Hepatocyte (in vitro differentiated cells): Measurements from ENCODE around the gene TRPM3.

Experiments
- EZH2phosphoT487 ChIP-seq: fragments of 200-600 bp; sonication (generic); IDR thresholded peaks from one replicate; pipeline ENCODE4 v1.6.1; 2018; ENCODE audit warnings: antibody characterized with exemption, mild to moderate bottlenecking, low read depth, moderate library complexity; ENCODE audit not compliant: unreplicated experiment, severe bottlenecking
- TF ChIP-seq, protein P1 (sequence below): fragments of 200-600 bp; sonication (generic); IDR thresholded peaks from 2 replicates; pipeline ENCODE4 v1.5.1; 2016; ENCODE audit warnings: antibody characterized with exemption, mild to moderate bottlenecking; ENCODE audit not compliant: poor library complexity

DNA sequence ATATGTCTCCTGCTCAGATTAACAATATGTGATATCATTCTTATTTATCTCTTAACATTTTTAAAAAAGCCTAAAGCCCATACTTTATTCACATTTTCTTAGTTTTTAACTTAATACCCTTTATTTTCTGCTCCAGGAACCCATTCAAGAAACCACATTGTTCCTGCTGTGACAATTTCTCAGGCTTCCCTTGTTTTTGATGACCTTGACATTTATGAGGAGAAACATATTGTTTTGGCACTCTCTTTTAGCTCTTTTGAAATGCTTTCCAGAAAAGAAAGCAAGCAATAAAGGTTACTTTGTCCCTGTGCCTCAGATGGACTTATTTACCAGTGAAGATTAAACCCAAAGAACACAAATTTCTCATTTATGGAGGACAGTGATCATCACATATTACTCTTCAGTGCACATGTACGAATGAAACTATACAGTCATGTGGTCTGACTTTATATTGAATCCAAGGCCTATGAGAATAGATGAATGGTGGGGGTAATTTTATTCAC, 445.5 kb downstream of the TRPM3 start:
- TF ChIP-seq, protein P1, sequence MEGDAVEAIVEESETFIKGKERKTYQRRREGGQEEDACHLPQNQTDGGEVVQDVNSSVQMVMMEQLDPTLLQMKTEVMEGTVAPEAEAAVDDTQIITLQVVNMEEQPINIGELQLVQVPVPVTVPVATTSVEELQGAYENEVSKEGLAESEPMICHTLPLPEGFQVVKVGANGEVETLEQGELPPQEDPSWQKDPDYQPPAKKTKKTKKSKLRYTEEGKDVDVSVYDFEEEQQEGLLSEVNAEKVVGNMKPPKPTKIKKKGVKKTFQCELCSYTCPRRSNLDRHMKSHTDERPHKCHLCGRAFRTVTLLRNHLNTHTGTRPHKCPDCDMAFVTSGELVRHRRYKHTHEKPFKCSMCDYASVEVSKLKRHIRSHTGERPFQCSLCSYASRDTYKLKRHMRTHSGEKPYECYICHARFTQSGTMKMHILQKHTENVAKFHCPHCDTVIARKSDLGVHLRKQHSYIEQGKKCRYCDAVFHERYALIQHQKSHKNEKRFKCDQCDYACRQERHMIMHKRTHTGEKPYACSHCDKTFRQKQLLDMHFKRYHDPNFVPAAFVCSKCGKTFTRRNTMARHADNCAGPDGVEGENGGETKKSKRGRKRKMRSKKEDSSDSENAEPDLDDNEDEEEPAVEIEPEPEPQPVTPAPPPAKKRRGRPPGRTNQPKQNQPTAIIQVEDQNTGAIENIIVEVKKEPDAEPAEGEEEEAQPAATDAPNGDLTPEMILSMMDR, result no peak
- TF ChIP-seq EZH2phosphoT487, result no peak
